GM21360 (cell line): ENCODE data around the gene DET1.

Experiments used
- ATAC-seq: cut with Tn5 transposase; IDR thresholded peaks from one replicate; pipeline ENCODE4 v1.9.1; 2021; ENCODE audit warnings: mild to moderate bottlenecking, moderate library complexity; ENCODE audit not compliant: unreplicated experiment

Gene DET1

DNA sequence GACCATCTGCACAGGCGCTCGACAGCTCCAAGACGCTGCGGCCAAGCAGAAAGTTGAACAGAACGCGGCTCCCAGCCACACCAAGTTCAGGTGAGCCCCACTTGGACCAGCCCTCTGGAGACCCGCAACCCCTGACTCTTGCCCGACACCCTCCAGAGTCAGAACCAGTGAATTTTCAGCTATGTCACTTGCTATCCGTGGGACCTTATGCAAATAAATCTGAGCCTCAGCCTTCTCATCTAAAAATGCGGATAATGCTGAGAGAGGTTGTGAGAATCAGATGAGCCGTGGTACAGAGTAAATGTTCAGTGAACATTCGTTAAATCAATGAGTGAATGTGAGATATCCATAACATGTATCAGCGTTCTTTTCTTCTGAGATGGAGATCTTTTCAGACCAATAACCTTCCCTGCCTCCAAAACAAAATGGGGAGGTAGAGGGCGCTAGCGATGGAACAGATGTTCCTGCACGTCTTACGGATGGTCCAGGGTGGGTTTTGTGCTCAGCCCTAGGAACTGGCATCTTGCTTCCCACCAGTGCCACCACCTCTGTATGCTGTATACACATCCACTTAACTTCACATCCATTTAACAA lies 78.4 kb downstream of the DET1 start:
- no peak for ATAC-seq

- ATAC-seq, result peak; percentile 87
These were observed 79.2 kb downstream of the DET1 start, which contains the start of the genes MRPL46 and MRPS11 for GRCh38 chr15:88467073-88467934. MRPL46 (minus strand) TSS chr15:88467388; CDS start chr15:88467377, 11 bp downstream. MRPS11 (plus strand) TSS chr15:88467708; CDS start chr15:88467718, 10 bp downstream.

GRCh38 chr15:88465633-88466224 lies 80.8 kb downstream of the DET1 start:
- no peak for ATAC-seq

DNA sequence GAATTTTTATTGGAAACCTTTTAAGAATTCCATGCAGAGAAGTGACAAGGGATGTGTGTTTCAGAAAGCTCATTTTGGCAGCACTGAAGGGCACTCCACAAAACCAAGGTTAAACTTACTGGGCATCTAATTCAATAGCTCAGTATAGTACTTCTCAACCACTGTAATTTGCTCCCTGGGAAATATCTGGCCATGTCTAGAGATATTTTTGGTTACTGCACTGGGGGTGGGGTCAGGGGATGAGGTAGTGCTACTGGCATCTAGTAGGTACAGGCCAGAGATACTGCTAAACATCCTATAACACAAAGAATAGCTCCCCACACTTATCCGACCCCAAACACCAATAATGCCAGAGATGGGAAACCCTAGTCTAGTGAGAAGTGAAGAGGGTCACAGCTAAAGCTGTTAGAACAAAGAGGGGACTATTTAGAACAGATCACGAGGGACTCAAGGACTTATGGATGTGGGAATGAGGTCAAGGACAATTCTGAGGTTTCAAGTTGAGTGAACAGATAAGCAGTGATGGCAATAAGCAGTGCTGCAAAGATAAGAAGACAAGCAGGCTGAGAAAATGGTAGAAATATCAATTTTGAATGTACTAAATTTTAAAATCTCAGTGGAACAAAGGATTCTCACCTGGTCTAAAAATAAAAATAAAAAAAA lies 82.5 kb downstream of the DET1 start:
- ATAC-seq, result no peak
